Caco-2 (cell line): ENCODE measurements around the gene MRPS6. TPM values are rescaled to one million over a fixed set of nuclear protein-coding genes. Genes with fewer than 3 reads are reported as not detected.

Source experiments
- BruUV-seq: library from RNA; stranded (reverse); fragments of 400-500 nt; replicated peaks from 2 replicates; lab custom pipeline; 2021; lab: Mats Ljungman, UMichigan
- CTCF ChIA-PET: fragments of 300-600 bp; sonication (Branson Sonifier 250); formaldehyde crosslinking; loops from one replicate; lab custom pipeline; 2022; ENCODE audit warnings: antibody characterized with exemption; lab: Charles Lee
- POLR2A ChIA-PET: fragments of 300-600 bp; sonication (Branson Sonifier 250); formaldehyde crosslinking; loops from one replicate; lab custom pipeline; 2022; ENCODE audit warnings: antibody characterized with exemption; lab: Charles Lee
- DNase-seq, 2 experiments: peaks; one replicate each; pipeline versions ENCODE4 v3.0.0 to v3.0.0-alpha.2; 2020 to 2022
- H3K27me3 ChIP-seq: replicated peaks from 2 replicates; pipeline ENCODE4 v1.6.0; 2011; ENCODE audit warnings: low read length; ENCODE audit not compliant: control insufficient read depth, insufficient read depth
- H3K36me3 ChIP-seq: 2 replicates; pipeline ENCODE4 v1.5.1; 2011; ENCODE audit warnings: low read length; ENCODE audit not compliant: control insufficient read depth, insufficient read depth
- H3K4me1 ChIP-seq: fragments of 250-450 bp; sonication (Bioruptor Pico); 2 replicates; pipeline ENCODE4 v1.5.1; 2020; ENCODE audit warnings: mild to moderate bottlenecking
- H3K4me3 ChIP-seq: 2 replicates; pipeline ENCODE4 v1.5.1; 2011; ENCODE audit warnings: low read depth, mild to moderate bottlenecking, control low read depth, low read length
- H3K9me3 ChIP-seq: fragments of 250-450 bp; sonication (Bioruptor Pico); 2 replicates; pipeline ENCODE4 v1.5.1; 2020; ENCODE audit warnings: mild to moderate bottlenecking, moderate library complexity
- H3K27ac Mint-ChIP-seq: one replicate; pipeline ENCODE4 v1.8.0; 2022; ENCODE audit warnings: mixed read lengths; ENCODE audit not compliant: unreplicated experiment
- H3K27me3 Mint-ChIP-seq: one replicate; pipeline ENCODE4 v1.8.0; 2022; ENCODE audit warnings: mixed read lengths; ENCODE audit not compliant: insufficient read depth, unreplicated experiment
- H3K36me3 Mint-ChIP-seq: one replicate; pipeline ENCODE4 v1.8.0; 2022; ENCODE audit warnings: mild to moderate bottlenecking, mixed read lengths; ENCODE audit not compliant: insufficient read depth, unreplicated experiment
- H3K4me1 Mint-ChIP-seq: one replicate; pipeline ENCODE4 v1.8.0; 2022; ENCODE audit warnings: low read depth, mixed read lengths; ENCODE audit not compliant: unreplicated experiment
- H3K4me3 Mint-ChIP-seq: one replicate; pipeline ENCODE4 v1.8.0; 2022; ENCODE audit warnings: mild to moderate bottlenecking, moderate library complexity, mixed read lengths; ENCODE audit not compliant: unreplicated experiment
- H3K9me3 Mint-ChIP-seq: one replicate; pipeline ENCODE4 v1.8.0; 2022; ENCODE audit warnings: mixed read lengths; ENCODE audit not compliant: unreplicated experiment
- CTCF ChIP-seq, 2 experiments: fragments of 200-600 bp in 1 of 2; IDR thresholded peaks; 1 replicate in 1 of 2; 2 replicates in 1 of 2; pipeline versions ENCODE4 v1.5.1 to v1.8.0; 2011 to 2022; ENCODE audit warnings: antibody characterized with exemption in 1 of 2, control low read depth in 1 of 2, inconsistent platforms in 1 of 2, low read depth in 1 of 2, low read length in 1 of 2, mild to moderate bottlenecking in 1 of 2, moderate library complexity in 1 of 2; ENCODE audit not compliant: insufficient read depth in 1 of 2, severe bottlenecking in 1 of 2, unreplicated experiment in 1 of 2
- intact Hi-C: fragments of 100-400 bp; cut with micrococcal nuclease; formaldehyde crosslinking; loops from one replicate; pipeline ENCODE4 v1.10.0; 2022; ENCODE audit not compliant: unreplicated experiment
- total RNA-seq: library from RNA; stranded (reverse); gene quantifications from 2 replicates; pipeline ENCODE4 v1.2.3, GENCODE V29; 2022

Gene MRPS6
- total RNA-seq, 1 experiment from 2014 or later: 104 TPM

GRCh38 chr21:34093083-34093482, 19.7 kb downstream of the MRPS6 start:
- Histone ChIP-seq H3K4me3 (no peak overlapping the region), H3K9me3 (no peaks in the 10 kb centered on the region), H3K27me3 (no peaks in the 10 kb centered on the region), H3K36me3 (peaks cover 1% of the 10 kb centered on the region; the same call in 1 of the 2 replicates), H3K4me1 (0 out of 2 replicates have a peak, but pooled peaks cover 5% of the 10 kb centered on the region)
- no peak for DNase-seq
- CTCF ChIA-PET: no interaction called here
- Mint-ChIP-seq H3K27me3 (no peaks in the 10 kb centered on the region), H3K9me3 (no peaks in the 10 kb centered on the region), H3K4me3 (no peak overlapping the region), H3K36me3 (peaks cover 66% of the 10 kb centered on the region), H3K4me1 (peaks cover 4% of the 10 kb centered on the region), H3K27ac (no peak overlapping the region)
- TF ChIP-seq CTCF (IDR thresholded peaks at IDR 0.05; ENCODE audit: insufficient read depth in 1 of 2, low read depth in 1 of 2, low read length in 1 of 2, severe bottlenecking in 1 of 2, unreplicated experiment in 1 of 2): no peak
- intact Hi-C loops: no loop called here
- no TSS peak for BruUV-seq
- POLR2A ChIA-PET: no interaction called here

- H3K4me1 ChIP-seq: no peaks in the 10 kb centered on the region
- H3K27me3 ChIP-seq: no peaks in the 10 kb centered on the region
- Mint-ChIP-seq H3K27ac (no peak overlapping the region), H3K27me3 (no peaks in the 10 kb centered on the region), H3K4me1 (no peaks in the 10 kb centered on the region), H3K36me3 (peaks cover 72% of the 10 kb centered on the region), H3K9me3 (no peaks in the 10 kb centered on the region), H3K4me3 (no peak overlapping the region)
- intact Hi-C loops: no loop called here
- BruUV-seq: no TSS peak
- CTCF ChIA-PET: no interaction called here
- peaks cover 1% of the 10 kb centered on the region; the same call in 1 of the 2 replicates for H3K36me3 ChIP-seq
- POLR2A ChIA-PET: no interaction called here
- H3K4me3 ChIP-seq: no peak overlapping the region
- TF ChIP-seq CTCF (IDR thresholded peaks at IDR 0.05; ENCODE audit: insufficient read depth in 1 of 2, low read depth in 1 of 2, low read length in 1 of 2, severe bottlenecking in 1 of 2, unreplicated experiment in 1 of 2): no peak
- DNase-seq: no peak
- H3K9me3 ChIP-seq: no peaks in the 10 kb centered on the region
Measured at GRCh38 chr21:34094949-34095348, 21.6 kb downstream of the MRPS6 start.

GRCh38 chr21:34097442-34097841, 24.1 kb downstream of the MRPS6 start:
- ChIA-PET POLR2A (no interaction called here), CTCF (no interaction called here)
- H3K9me3 Mint-ChIP-seq: no peaks in the 10 kb centered on the region
- H3K4me3 Mint-ChIP-seq: no peak overlapping the region
- H3K27me3 ChIP-seq: no peaks in the 10 kb centered on the region
- no peak overlapping the region for H3K4me3 ChIP-seq
- no peak overlapping the region for H3K27ac Mint-ChIP-seq
- DNase-seq: no peak
- peaks cover 1% of the 10 kb centered on the region; the same call in 1 of the 2 replicates for H3K36me3 ChIP-seq
- H3K4me1 Mint-ChIP-seq: no peaks in the 10 kb centered on the region
- H3K9me3 ChIP-seq: no peaks in the 10 kb centered on the region
- no peak for TF ChIP-seq CTCF (IDR thresholded peaks at IDR 0.05; ENCODE audit: insufficient read depth in 1 of 2, low read depth in 1 of 2, low read length in 1 of 2, severe bottlenecking in 1 of 2, unreplicated experiment in 1 of 2)
- H3K27me3 Mint-ChIP-seq: no peaks in the 10 kb centered on the region
- intact Hi-C loops: no loop called here
- peaks cover 71% of the 10 kb centered on the region for H3K36me3 Mint-ChIP-seq
- no TSS peak for BruUV-seq
- no peaks in the 10 kb centered on the region for H3K4me1 ChIP-seq
